ENCODE data around the gene CDRT15L2. TPM values are rescaled to one million over a fixed set of nuclear protein-coding genes. Genes with fewer than 3 reads are reported as not detected.
A peak's percentile ranks its signal among the peaks of the same experiment; 100 is the strongest.
"Not testable (repeated sequence)": the region's sequence is repeated elsewhere in the genome, so short reads cannot be mapped to it uniquely, and the experiment has no call there.

The CDRT15L2 gene
- total RNA-seq, 2 donors from 2014 or later, result not detected

GRCh38 chr17:20568604-20569003 lies 10.9 kb upstream of the CDRT15L2 start:
- H3K36me3 Mint-ChIP-seq (ENCODE audit: low read depth), result not testable (repeated sequence)

DNA sequence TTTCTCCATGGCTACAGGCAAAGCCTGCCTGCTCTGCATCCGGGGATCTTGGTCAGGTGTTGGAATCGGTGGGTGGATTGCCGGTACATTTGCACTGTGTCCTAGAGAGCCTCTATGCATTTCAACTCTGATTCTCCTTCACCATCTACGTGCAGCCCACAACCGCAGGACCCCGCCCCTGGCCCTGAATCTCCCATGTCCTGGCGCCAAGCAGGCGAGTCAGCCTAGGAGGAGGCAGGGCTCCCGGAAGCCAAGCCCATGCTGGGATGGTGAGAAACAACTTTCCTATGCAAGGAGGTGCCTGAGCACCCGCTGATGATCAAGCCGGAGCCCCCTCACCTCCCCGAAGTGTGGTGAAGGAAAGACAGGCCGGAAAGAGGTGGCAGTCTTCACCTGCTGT lies 7.9 kb upstream of the CDRT15L2 start:
- H3K4me3 Mint-ChIP-seq; H3K4me3 ChIP-seq (ENCODE audit: low read length); H3K4me1 ChIP-seq (ENCODE audit: control insufficient read depth, insufficient read depth, low read length); H3K27me3 ChIP-seq (ENCODE audit: control insufficient read depth, insufficient read depth, low read length, poor library complexity, severe bottlenecking); H3K4me1 Mint-ChIP-seq; H3K36me3 ChIP-seq (ENCODE audit: control insufficient read depth, insufficient read depth, low read length); H3K9ac ChIP-seq (ENCODE audit: extremely low read depth, low read length, poor library complexity, severe bottlenecking); DNase-seq; H3K27ac ChIP-seq (ENCODE audit: low read depth, low read length); H3K36me3 Mint-ChIP-seq (ENCODE audit: low read depth); H3K9me3 ChIP-seq (ENCODE audit: control insufficient read depth, low read length); H3K27me3 Mint-ChIP-seq (ENCODE audit: insufficient read depth); H3K9me3 Mint-ChIP-seq; H3K27ac Mint-ChIP-seq: not testable (repeated sequence)
- WGBS, 2 experiments (ENCODE audit: insufficient coverage in 1 of 2, insufficient read length in 1 of 2), result 89 to 93% methylated on average over 5 to 10 of the region's 13 CpGs

More at GRCh38 chr17:20568604-20569003, 10.9 kb upstream of the CDRT15L2 start:
- H3K9me3 Mint-ChIP-seq; H3K9ac ChIP-seq (ENCODE audit: extremely low read depth, low read length, poor library complexity, severe bottlenecking); H3K27me3 Mint-ChIP-seq (ENCODE audit: insufficient read depth); H3K4me3 Mint-ChIP-seq; H3K36me3 ChIP-seq (ENCODE audit: control insufficient read depth, insufficient read depth, low read length); H3K9me3 ChIP-seq (ENCODE audit: control insufficient read depth, low read length); H3K27ac ChIP-seq (ENCODE audit: low read depth, low read length); H3K27ac Mint-ChIP-seq; H3K4me1 ChIP-seq (ENCODE audit: control insufficient read depth, insufficient read depth, low read length); H3K4me3 ChIP-seq (ENCODE audit: low read length); H3K27me3 ChIP-seq (ENCODE audit: control insufficient read depth, insufficient read depth, low read length, poor library complexity, severe bottlenecking): not testable (repeated sequence)
- peak; percentile 45 for DNase-seq
- H3K4me1 Mint-ChIP-seq, result peaks cover 10% of the 10 kb centered on the region
- WGBS, 2 experiments (ENCODE audit: insufficient coverage in 1 of 2, insufficient read length in 1 of 2), result 87 to 88% methylated on average over 6 to 8 of the region's 8 CpGs

DNA sequence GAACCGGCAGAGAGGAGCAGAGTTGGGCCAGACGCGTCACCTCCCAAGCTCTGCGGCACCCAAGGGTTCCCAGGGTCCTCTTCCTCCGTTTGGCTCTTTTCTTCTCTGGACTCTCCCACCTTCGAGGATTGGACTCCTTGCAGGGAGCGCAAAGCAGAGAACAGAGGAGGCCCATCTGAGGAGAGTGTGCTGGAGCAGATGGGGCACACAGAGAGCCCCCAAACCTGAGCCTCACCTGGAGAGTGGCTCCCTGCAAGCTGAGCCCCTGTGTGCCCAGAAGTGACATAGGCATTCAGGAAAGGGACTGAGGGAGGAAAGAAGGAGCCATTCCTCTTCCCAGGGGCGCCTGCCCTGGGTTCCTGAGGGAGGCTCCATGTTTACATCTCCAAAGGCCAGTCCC lies 6.3 kb upstream of the CDRT15L2 start:
- H3K4me3 ChIP-seq (ENCODE audit: low read length); H3K36me3 Mint-ChIP-seq (ENCODE audit: low read depth); H3K27ac Mint-ChIP-seq; H3K9me3 ChIP-seq (ENCODE audit: control insufficient read depth, low read length); H3K36me3 ChIP-seq (ENCODE audit: control insufficient read depth, insufficient read depth, low read length); H3K4me1 Mint-ChIP-seq; H3K4me1 ChIP-seq (ENCODE audit: control insufficient read depth, insufficient read depth, low read length); H3K27me3 ChIP-seq (ENCODE audit: control insufficient read depth, insufficient read depth, low read length, poor library complexity, severe bottlenecking); H3K4me3 Mint-ChIP-seq; H3K9me3 Mint-ChIP-seq; H3K9ac ChIP-seq (ENCODE audit: extremely low read depth, low read length, poor library complexity, severe bottlenecking); H3K27ac ChIP-seq (ENCODE audit: low read depth, low read length); H3K27me3 Mint-ChIP-seq (ENCODE audit: insufficient read depth): not testable (repeated sequence)
- DNase-seq, result peak; percentile 31
- WGBS, 2 experiments (ENCODE audit: insufficient coverage in 1 of 2, insufficient read length in 1 of 2), result 96% methylated on average over 6 of the region's 8 CpGs; no CpG with 5 or more reads in 1 of the 2 experiments

GRCh38 chr17:20575071-20575470 lies 4.5 kb upstream of the CDRT15L2 start:
- not testable (repeated sequence) for H3K27me3 Mint-ChIP-seq (ENCODE audit: insufficient read depth); H3K27me3 ChIP-seq (ENCODE audit: control insufficient read depth, insufficient read depth, low read length, poor library complexity, severe bottlenecking); H3K4me3 ChIP-seq (ENCODE audit: low read length); H3K4me3 Mint-ChIP-seq; H3K36me3 Mint-ChIP-seq (ENCODE audit: low read depth); H3K9me3 Mint-ChIP-seq; H3K27ac ChIP-seq (ENCODE audit: low read depth, low read length); DNase-seq; H3K4me1 Mint-ChIP-seq; H3K27ac Mint-ChIP-seq; H3K36me3 ChIP-seq (ENCODE audit: control insufficient read depth, insufficient read depth, low read length); H3K9ac ChIP-seq (ENCODE audit: extremely low read depth, low read length, poor library complexity, severe bottlenecking); H3K9me3 ChIP-seq (ENCODE audit: control insufficient read depth, low read length); H3K4me1 ChIP-seq (ENCODE audit: control insufficient read depth, insufficient read depth, low read length)
- 87% methylated on average over 1 of the region's 2 CpGs; no CpG with 5 or more reads in 1 of the 2 experiments for WGBS, 2 experiments (ENCODE audit: insufficient coverage in 1 of 2, insufficient read length in 1 of 2)

- H3K4me3 ChIP-seq (ENCODE audit: low read length); H3K27me3 ChIP-seq (ENCODE audit: control insufficient read depth, insufficient read depth, low read length, poor library complexity, severe bottlenecking); H3K27me3 Mint-ChIP-seq (ENCODE audit: insufficient read depth); H3K4me1 ChIP-seq (ENCODE audit: control insufficient read depth, insufficient read depth, low read length); H3K36me3 ChIP-seq (ENCODE audit: control insufficient read depth, insufficient read depth, low read length); H3K9me3 Mint-ChIP-seq; H3K27ac Mint-ChIP-seq; H3K4me1 Mint-ChIP-seq; H3K4me3 Mint-ChIP-seq; H3K9ac ChIP-seq (ENCODE audit: extremely low read depth, low read length, poor library complexity, severe bottlenecking); H3K9me3 ChIP-seq (ENCODE audit: control insufficient read depth, low read length); DNase-seq; H3K27ac ChIP-seq (ENCODE audit: low read depth, low read length); H3K36me3 Mint-ChIP-seq (ENCODE audit: low read depth): not testable (repeated sequence)
- WGBS, 2 experiments (ENCODE audit: insufficient coverage in 1 of 2, insufficient read length in 1 of 2), result 97% methylated on average over 7 of the region's 14 CpGs; no CpG with 5 or more reads in 1 of the 2 experiments
These were observed 4.5 kb downstream of the CDRT15L2 start for GRCh38 chr17:20583891-20584577.

DNA sequence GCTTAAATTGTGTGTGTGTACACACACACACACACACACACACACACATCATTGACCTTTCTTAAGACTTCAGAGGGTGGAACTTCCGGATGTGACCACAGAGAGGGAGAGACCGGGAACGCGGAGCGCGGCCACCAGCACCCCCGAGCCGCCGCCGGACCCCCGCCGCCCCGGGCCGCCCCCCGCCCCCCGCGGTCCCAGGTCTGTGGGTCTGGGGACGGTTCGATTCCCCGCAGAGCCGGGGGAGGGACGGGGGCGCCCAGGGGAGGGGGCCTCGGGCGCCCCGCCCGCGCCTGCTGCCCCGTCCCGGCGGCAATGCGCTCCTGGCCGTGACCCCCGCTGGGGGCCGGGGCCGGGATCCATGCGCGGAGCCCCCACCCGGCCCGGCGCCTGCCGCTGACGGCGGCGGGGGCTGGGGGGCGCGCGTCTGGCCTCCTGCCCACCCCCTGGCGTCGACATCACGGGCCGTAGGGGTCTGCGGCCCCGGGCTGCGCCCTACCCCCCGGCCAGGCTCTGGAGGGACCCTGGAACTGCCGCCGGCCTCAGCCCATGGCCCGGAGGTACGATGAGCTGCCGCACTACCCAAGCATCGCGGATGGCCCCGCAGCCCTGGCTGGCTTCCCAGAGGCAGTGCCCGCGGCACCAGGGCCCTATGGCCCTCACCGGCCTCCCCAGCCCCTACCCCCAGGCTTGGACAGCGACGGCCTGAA lies 9.4 kb downstream of the CDRT15L2 start:
- peak overlapping the region; percentile 26 for H3K27ac Mint-ChIP-seq
- not testable (repeated sequence) for H3K4me3 ChIP-seq (ENCODE audit: low read length); H3K27me3 ChIP-seq (ENCODE audit: control insufficient read depth, insufficient read depth, low read length, poor library complexity, severe bottlenecking); H3K9me3 Mint-ChIP-seq; H3K9me3 ChIP-seq (ENCODE audit: control insufficient read depth, low read length); H3K27me3 Mint-ChIP-seq (ENCODE audit: insufficient read depth); H3K27ac ChIP-seq (ENCODE audit: low read depth, low read length); H3K9ac ChIP-seq (ENCODE audit: extremely low read depth, low read length, poor library complexity, severe bottlenecking); H3K36me3 ChIP-seq (ENCODE audit: control insufficient read depth, insufficient read depth, low read length); H3K4me1 ChIP-seq (ENCODE audit: control insufficient read depth, insufficient read depth, low read length); H3K4me1 Mint-ChIP-seq; H3K36me3 Mint-ChIP-seq (ENCODE audit: low read depth)
- DNase-seq, result peak; percentile 77
- WGBS, 2 experiments (ENCODE audit: insufficient coverage in 1 of 2, insufficient read length in 1 of 2), result 8 to 10% methylated on average over 2 to 64 of the region's 69 CpGs
- H3K4me3 Mint-ChIP-seq, result peak overlapping the region; percentile 61

- not testable (repeated sequence) for H3K27me3 ChIP-seq (ENCODE audit: control insufficient read depth, insufficient read depth, low read length, poor library complexity, severe bottlenecking); H3K9me3 ChIP-seq (ENCODE audit: control insufficient read depth, low read length); H3K4me1 Mint-ChIP-seq; H3K9me3 Mint-ChIP-seq; H3K27me3 Mint-ChIP-seq (ENCODE audit: insufficient read depth); H3K4me3 ChIP-seq (ENCODE audit: low read length); H3K36me3 Mint-ChIP-seq (ENCODE audit: low read depth); H3K27ac Mint-ChIP-seq; H3K9ac ChIP-seq (ENCODE audit: extremely low read depth, low read length, poor library complexity, severe bottlenecking); DNase-seq; H3K27ac ChIP-seq (ENCODE audit: low read depth, low read length); H3K4me1 ChIP-seq (ENCODE audit: control insufficient read depth, insufficient read depth, low read length); H3K36me3 ChIP-seq (ENCODE audit: control insufficient read depth, insufficient read depth, low read length)
- H3K4me3 Mint-ChIP-seq, result peak overlapping the region; percentile 61
- WGBS, 2 experiments (ENCODE audit: insufficient coverage in 1 of 2, insufficient read length in 1 of 2), result 90 to 92% methylated on average over 8 to 15 of the region's 17 CpGs
These were observed 9.9 kb downstream of the CDRT15L2 start for GRCh38 chr17:20589454-20589810.
